ENCODE measurements around the gene VPS13A. TPM values are rescaled to one million over a fixed set of nuclear protein-coding genes. Genes with fewer than 3 reads are reported as not detected.

VPS13A gene
- total and polyA plus RNA-seq, 2 of the 13 experiments (the other 11 are each of a cell fraction or from before 2014, with no cell fraction given), result 20.4 to 20.7 TPM

GRCh38 chr9:77374266-77374665 is 196.9 kb downstream of the VPS13A start:
- H3K27ac ChIP-seq (ENCODE audit: extremely low read length, insufficient read depth, low read length), result no peak overlapping the region
- H3K27me3 ChIP-seq (ENCODE audit: control insufficient read depth in 1 of 2, insufficient read depth in 2 of 2, low read length in 2 of 2), result no peaks in the 10 kb centered on the region
- POLR2A ChIA-PET, result no interaction called here
- peaks cover 5 to 15% of the 10 kb centered on the region in 2 experiments; a peak in 3 of 5 replicates for H3K36me3 ChIP-seq (replicated peaks in 1 of 2; ENCODE audit: control insufficient read depth in 1 of 2, insufficient read depth in 2 of 2, low read length in 2 of 2)
- H4K20me1 ChIP-seq (ENCODE audit: insufficient read depth, low read length), result no peaks in the 10 kb centered on the region
- no peaks in the 10 kb centered on the region for H3K9me3 ChIP-seq (ENCODE audit: low read length)
- FAIRE-seq (no peak), DNase-seq (ENCODE audit: low spot score) (no peak), ATAC-seq (no peak)
- TF ChIP-seq PTBP1 (IDR thresholded peaks at IDR 0.05; ENCODE audit: low read depth, low read length, poor library complexity, severe bottlenecking) (no peak), TCF12 (IDR thresholded peaks at IDR 0.05) (no peak), TCF12 (CRISPR knock-in tag; IDR thresholded peaks at IDR 0.05) (no peak), CHD2 (IDR thresholded peaks at IDR 0.05; ENCODE audit: low read depth, low read length) (no peak), ZFAT (CRISPR knock-in tag; conservative IDR thresholded peaks at IDR 0.05) (no peak), MED1 (CRISPR knock-in tag; IDR thresholded peaks at IDR 0.05) (no peak), ZNF446 (CRISPR knock-in tag; IDR thresholded peaks at IDR 0.05) (no peak), THYN1 (CRISPR knock-in tag; IDR thresholded peaks at IDR 0.05; ENCODE audit: borderline replicate concordance, low read depth) (no peak)
- TF ChIP-seq, protein P1, sequence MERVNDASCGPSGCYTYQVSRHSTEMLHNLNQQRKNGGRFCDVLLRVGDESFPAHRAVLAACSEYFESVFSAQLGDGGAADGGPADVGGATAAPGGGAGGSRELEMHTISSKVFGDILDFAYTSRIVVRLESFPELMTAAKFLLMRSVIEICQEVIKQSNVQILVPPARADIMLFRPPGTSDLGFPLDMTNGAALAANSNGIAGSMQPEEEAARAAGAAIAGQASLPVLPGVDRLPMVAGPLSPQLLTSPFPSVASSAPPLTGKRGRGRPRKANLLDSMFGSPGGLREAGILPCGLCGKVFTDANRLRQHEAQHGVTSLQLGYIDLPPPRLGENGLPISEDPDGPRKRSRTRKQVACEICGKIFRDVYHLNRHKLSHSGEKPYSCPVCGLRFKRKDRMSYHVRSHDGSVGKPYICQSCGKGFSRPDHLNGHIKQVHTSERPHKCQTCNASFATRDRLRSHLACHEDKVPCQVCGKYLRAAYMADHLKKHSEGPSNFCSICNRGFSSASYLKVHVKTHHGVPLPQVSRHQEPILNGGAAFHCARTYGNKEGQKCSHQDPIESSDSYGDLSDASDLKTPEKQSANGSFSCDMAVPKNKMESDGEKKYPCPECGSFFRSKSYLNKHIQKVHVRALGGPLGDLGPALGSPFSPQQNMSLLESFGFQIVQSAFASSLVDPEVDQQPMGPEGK (CRISPR knock-in tag; IDR thresholded peaks at IDR 0.05), result no peak
- H2AFZ ChIP-seq (ENCODE audit: low read length), result no peak overlapping the region
- H3K4me1 ChIP-seq (ENCODE audit: insufficient read depth, low read length), result no peaks in the 10 kb centered on the region
- no peak overlapping the region for H3K4me2 ChIP-seq (ENCODE audit: low read depth, low read length)
- WGBS (ENCODE audit: low lambda C conversion rate), result 97% methylated on average over 3 of the region's 3 CpGs
- CTCF ChIA-PET (ENCODE audit: low intra/inter-chr PET ratio, low total read pairs), result no interaction called here
- H3K79me2 ChIP-seq (ENCODE audit: insufficient read depth, low read length), result no peaks in the 10 kb centered on the region
- in situ Hi-C loops (cut with HindIII; ENCODE audit: extremely low pct_ligation_motif_present, low pct_unique_long_range_greater_than_20kb), result no loop called here
- no TSS peak for BruUV-seq (replicated peaks)
- H3K4me3 ChIP-seq (replicated peaks in 1 of 3; ENCODE audit: insufficient read depth in 1 of 3, low read depth in 2 of 3, low read length in 3 of 3), result no peak overlapping the region
- intact Hi-C loops (cut with micrococcal nuclease; ENCODE audit: unreplicated experiment), result no loop called here
- no peak overlapping the region for H3K9ac ChIP-seq (ENCODE audit: insufficient read depth, low read depth, low read length)

Measured in HepG2 (cell line).